Measurements from ENCODE around the gene RAB11A. TPM values are rescaled to one million over a fixed set of nuclear protein-coding genes. Genes with fewer than 3 reads are reported as not detected.

Gene RAB11A
- total and polyA plus RNA-seq, 9 of the 15 experiments (the other 6 are each of a cell fraction or from before 2014, with no cell fraction given) = 129 to 369 (median 245) TPM

DNA sequence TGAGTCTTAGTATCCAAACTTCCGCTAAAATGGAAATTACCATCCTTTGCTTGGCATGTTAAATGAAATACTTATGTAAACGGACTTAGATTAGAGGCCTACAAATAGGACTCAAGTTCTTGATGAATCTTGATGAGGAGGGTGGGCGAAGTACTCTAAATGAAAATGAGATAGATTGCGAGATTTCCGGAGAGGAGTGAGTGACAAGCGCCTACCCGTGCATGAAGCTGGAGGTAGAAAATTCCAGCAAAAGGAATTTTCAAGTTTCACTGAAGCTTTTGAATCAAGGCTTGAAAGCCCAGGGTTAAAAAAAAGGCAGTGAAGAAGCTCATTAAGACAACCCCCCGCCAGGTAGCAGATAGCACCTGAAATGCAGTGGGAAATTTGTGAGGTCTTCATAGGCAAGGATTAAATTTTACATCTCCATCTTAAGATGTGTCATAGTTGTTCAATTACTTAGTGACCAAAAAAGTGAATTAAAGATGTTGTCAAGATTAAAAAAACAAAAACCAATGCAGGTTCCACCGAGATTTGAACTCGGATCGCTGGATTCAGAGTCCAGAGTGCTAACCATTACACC lies 655 bp upstream of the RAB11A start (continued):
- TF ChIP-seq, protein P1, sequence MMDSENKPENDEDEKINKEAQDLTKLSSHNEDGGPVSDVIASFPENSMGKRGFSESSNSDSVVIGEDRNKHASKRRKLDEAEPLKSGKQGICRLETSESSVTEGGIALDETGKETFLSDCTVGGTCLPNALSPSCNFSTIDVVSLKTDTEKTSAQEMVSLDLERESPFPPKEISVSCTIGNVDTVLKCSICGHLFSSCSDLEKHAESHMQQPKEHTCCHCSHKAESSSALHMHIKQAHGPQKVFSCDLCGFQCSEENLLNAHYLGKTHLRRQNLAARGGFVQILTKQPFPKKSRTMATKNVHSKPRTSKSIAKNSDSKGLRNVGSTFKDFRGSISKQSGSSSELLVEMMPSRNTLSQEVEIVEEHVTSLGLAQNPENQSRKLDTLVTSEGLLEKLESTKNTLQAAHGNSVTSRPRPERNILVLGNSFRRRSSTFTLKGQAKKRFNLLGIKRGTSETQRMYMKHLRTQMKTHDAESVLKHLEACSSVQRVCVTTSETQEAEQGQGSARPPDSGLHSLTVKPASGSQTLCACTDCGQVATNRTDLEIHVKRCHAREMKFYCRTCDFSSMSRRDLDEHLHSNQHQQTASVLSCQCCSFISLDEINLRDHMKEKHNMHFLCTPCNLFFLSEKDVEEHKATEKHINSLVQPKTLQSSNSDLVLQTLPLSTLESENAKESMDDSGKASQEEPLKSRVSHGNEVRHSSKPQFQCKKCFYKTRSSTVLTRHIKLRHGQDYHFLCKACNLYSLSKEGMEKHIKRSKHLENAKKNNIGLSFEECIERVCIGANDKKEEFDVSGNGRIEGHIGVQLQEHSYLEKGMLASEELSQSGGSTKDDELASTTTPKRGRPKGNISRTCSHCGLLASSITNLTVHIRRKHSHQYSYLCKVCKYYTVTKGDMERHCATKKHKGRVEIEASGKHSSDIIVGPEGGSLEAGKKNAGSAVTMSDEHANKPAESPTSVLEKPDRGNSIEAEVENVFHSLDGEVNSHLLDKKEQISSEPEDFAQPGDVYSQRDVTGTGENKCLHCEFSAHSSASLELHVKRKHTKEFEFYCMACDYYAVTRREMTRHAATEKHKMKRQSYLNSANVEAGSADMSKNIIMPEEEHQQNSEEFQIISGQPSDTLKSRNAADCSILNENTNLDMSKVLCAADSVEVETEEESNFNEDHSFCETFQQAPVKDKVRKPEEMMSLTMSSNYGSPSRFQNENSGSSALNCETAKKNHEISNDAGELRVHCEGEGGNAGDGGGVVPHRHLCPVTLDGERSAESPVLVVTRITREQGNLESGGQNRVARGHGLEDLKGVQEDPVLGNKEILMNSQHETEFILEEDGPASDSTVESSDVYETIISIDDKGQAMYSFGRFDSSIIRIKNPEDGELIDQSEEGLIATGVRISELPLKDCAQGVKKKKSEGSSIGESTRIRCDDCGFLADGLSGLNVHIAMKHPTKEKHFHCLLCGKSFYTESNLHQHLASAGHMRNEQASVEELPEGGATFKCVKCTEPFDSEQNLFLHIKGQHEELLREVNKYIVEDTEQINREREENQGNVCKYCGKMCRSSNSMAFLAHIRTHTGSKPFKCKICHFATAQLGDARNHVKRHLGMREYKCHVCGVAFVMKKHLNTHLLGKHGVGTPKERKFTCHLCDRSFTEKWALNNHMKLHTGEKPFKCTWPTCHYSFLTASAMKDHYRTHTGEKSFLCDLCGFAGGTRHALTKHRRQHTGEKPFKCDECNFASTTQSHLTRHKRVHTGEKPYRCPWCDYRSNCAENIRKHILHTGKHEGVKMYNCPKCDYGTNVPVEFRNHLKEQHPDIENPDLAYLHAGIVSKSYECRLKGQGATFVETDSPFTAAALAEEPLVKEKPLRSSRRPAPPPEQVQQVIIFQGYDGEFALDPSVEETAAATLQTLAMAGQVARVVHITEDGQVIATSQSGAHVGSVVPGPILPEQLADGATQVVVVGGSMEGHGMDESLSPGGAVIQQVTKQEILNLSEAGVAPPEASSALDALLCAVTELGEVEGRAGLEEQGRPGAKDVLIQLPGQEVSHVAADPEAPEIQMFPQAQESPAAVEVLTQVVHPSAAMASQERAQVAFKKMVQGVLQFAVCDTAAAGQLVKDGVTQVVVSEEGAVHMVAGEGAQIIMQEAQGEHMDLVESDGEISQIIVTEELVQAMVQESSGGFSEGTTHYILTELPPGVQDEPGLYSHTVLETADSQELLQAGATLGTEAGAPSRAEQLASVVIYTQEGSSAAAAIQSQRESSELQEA (IDR thresholded peaks at IDR 0.05; ENCODE audit: low read depth) = peak; percentile 78
- TF ChIP-seq, protein P2, sequence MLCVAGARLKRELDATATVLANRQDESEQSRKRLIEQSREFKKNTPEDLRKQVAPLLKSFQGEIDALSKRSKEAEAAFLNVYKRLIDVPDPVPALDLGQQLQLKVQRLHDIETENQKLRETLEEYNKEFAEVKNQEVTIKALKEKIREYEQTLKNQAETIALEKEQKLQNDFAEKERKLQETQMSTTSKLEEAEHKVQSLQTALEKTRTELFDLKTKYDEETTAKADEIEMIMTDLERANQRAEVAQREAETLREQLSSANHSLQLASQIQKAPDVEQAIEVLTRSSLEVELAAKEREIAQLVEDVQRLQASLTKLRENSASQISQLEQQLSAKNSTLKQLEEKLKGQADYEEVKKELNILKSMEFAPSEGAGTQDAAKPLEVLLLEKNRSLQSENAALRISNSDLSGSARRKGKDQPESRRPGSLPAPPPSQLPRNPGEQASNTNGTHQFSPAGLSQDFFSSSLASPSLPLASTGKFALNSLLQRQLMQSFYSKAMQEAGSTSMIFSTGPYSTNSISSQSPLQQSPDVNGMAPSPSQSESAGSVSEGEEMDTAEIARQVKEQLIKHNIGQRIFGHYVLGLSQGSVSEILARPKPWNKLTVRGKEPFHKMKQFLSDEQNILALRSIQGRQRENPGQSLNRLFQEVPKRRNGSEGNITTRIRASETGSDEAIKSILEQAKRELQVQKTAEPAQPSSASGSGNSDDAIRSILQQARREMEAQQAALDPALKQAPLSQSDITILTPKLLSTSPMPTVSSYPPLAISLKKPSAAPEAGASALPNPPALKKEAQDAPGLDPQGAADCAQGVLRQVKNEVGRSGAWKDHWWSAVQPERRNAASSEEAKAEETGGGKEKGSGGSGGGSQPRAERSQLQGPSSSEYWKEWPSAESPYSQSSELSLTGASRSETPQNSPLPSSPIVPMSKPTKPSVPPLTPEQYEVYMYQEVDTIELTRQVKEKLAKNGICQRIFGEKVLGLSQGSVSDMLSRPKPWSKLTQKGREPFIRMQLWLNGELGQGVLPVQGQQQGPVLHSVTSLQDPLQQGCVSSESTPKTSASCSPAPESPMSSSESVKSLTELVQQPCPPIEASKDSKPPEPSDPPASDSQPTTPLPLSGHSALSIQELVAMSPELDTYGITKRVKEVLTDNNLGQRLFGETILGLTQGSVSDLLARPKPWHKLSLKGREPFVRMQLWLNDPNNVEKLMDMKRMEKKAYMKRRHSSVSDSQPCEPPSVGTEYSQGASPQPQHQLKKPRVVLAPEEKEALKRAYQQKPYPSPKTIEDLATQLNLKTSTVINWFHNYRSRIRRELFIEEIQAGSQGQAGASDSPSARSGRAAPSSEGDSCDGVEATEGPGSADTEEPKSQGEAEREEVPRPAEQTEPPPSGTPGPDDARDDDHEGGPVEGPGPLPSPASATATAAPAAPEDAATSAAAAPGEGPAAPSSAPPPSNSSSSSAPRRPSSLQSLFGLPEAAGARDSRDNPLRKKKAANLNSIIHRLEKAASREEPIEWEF (CRISPR knock-in tag; IDR thresholded peaks at IDR 0.05) = peak; percentile 74; the same call in 1 of the 2 replicates
- no peak for TF ChIP-seq TAF1 (IDR thresholded peaks at IDR 0.05; ENCODE audit: control insufficient read depth, extremely low read depth, insufficient read depth, low read length, severe bottlenecking)
- peak; percentile 59; the same call in 1 of the 2 replicates for TF ChIP-seq FOXK1 (CRISPR knock-in tag; IDR thresholded peaks at IDR 0.05; ENCODE audit: borderline replicate concordance)
- 0 out of 4 replicates have a peak, but pooled peaks of 1 of the 2 experiments have one; percentile 65 for TF ChIP-seq FOXK2 (conservative IDR thresholded peaks at IDR 0.05 in 1 of 2, IDR thresholded peaks at IDR 0.05 in 1 of 2; ENCODE audit: low read depth in 2 of 2)
- 0 out of 2 replicates have a peak, but pooled peaks have one; percentile 36 for TF ChIP-seq ZNF431 (CRISPR knock-in tag; IDR thresholded peaks at IDR 0.05)
- TF ChIP-seq, protein P3, sequence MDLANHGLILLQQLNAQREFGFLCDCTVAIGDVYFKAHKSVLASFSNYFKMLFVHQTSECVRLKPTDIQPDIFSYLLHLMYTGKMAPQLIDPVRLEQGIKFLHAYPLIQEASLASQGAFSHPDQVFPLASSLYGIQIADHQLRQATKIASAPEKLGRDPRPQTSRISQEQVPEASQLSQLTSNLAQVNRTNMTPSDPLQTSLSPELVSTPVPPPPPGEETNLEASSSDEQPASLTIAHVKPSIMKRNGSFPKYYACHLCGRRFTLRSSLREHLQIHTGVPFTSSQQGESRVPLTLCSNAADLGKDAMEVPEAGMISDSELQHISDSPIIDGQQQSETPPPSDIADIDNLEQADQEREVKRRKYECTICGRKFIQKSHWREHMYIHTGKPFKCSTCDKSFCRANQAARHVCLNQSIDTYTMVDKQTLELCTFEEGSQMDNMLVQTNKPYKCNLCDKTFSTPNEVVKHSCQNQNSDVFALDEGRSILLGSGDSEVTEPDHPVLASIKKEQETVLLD (IDR thresholded peaks at IDR 0.05) = peak; percentile 75; the same call in 1 of the 2 replicates
- TF ChIP-seq, protein P4, sequence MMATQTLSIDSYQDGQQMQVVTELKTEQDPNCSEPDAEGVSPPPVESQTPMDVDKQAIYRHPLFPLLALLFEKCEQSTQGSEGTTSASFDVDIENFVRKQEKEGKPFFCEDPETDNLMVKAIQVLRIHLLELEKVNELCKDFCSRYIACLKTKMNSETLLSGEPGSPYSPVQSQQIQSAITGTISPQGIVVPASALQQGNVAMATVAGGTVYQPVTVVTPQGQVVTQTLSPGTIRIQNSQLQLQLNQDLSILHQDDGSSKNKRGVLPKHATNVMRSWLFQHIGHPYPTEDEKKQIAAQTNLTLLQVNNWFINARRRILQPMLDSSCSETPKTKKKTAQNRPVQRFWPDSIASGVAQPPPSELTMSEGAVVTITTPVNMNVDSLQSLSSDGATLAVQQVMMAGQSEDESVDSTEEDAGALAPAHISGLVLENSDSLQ (IDR thresholded peaks at IDR 0.05) = no peak
- TF ChIP-seq ZSCAN29 (IDR thresholded peaks at IDR 0.05) = 0 out of 2 replicates have a peak, but pooled peaks have one; percentile 62

Measured in K562 (cell line).